HepG2 (cell line): ENCODE measurements around the gene LRTM2. TPM values are rescaled to one million over a fixed set of nuclear protein-coding genes. Genes with fewer than 3 reads are reported as not detected.

Source experiments
- ATAC-seq: fragments of 200-7000 bp; cut with Tn5 transposase; 3 replicates; pipeline ENCODE4 v1.9.1; 2020; ENCODE audit warnings: mild to moderate bottlenecking, moderate library complexity
- BruUV-seq: library from RNA; stranded (reverse); fragments of 400-500 nt; replicated peaks from 2 replicates; lab custom pipeline; 2021; lab: Mats Ljungman, UMichigan
- CTCF ChIA-PET: fragments of 300-600 bp; formaldehyde crosslinking; extraction: SDS; loops from one replicate; lab custom pipeline; 2021; ENCODE audit warnings: low total read pairs, inconsistent platforms, low intra/inter-chr PET ratio; lab: Yijun Ruan, JAX
- POLR2A ChIA-PET: fragments of 350-600 bp; sonication (Branson Sonifier 250); formaldehyde crosslinking; loops from one replicate; lab custom pipeline; 2020; ENCODE audit warnings: antibody characterized with exemption, inconsistent platforms; lab: Yijun Ruan, JAX
- DNase-seq: peaks from one replicate; pipeline ENCODE4 v3.0.0-alpha.2; 2015; ENCODE audit warnings: low spot score
- FAIRE-seq: peaks from 3 replicates; lab custom pipeline; 2011; peaks lifted over from hg19 to GRCh38; lab: Jason Lieb, UNC
- H2AFZ ChIP-seq: one replicate; pipeline ENCODE4 v1.6.1; 2011; ENCODE audit warnings: low read length, inconsistent platforms
- H3K27ac ChIP-seq: fragments of 300-600 bp; 3 replicates; pipeline ENCODE4 v1.8.0; 2011; ENCODE audit warnings: mixed run types, mild to moderate bottlenecking, mixed read lengths, low read length, inconsistent platforms; ENCODE audit not compliant: insufficient read depth; ENCODE audit errors: extremely low read length
- H3K27me3 ChIP-seq, 2 experiments: fragments of 200-600 bp in 1 of 2; 2 replicates in 1 of 2; 3 replicates in 1 of 2; pipeline versions ENCODE4 v1.6.0 to v1.8.0; 2011; ENCODE audit warnings: low read length in 2 of 2, mild to moderate bottlenecking in 2 of 2, moderate library complexity in 2 of 2, inconsistent platforms in 1 of 2; ENCODE audit not compliant: insufficient read depth in 2 of 2, control insufficient read depth in 1 of 2
- H3K36me3 ChIP-seq, 2 experiments: fragments of 200-600 bp in 1 of 2; replicated peaks in 1 of 2; 2 replicates in 1 of 2; 3 replicates in 1 of 2; pipeline versions ENCODE4 v1.5.1 to v1.8.0; 2011; ENCODE audit warnings: low read length in 2 of 2, inconsistent platforms in 1 of 2; ENCODE audit not compliant: insufficient read depth in 2 of 2, control insufficient read depth in 1 of 2
- H3K4me1 ChIP-seq: 2 replicates; pipeline ENCODE4 v1.5.1; 2012; ENCODE audit warnings: low read length, inconsistent platforms; ENCODE audit not compliant: insufficient read depth
- H3K4me2 ChIP-seq: 2 replicates; pipeline ENCODE4 v1.6.0; 2011; ENCODE audit warnings: low read depth, low read length, inconsistent platforms
- H3K4me3 ChIP-seq, 3 experiments: fragments of 200-600 bp in 1 of 3; sonication (generic), shearing (Covaris generic) in 1 of 3; replicated peaks in 1 of 3; 2 replicates each; pipeline ENCODE4 v1.5.1; 2011 to 2016; ENCODE audit warnings: low read length in 3 of 3, inconsistent platforms in 2 of 3, low read depth in 2 of 3, mild to moderate bottlenecking in 2 of 3, control low read depth in 1 of 3, mixed read lengths in 1 of 3; ENCODE audit not compliant: insufficient read depth in 1 of 3
- H3K79me2 ChIP-seq: one replicate; pipeline ENCODE4 v1.6.1; 2011; ENCODE audit warnings: low read length, inconsistent platforms; ENCODE audit not compliant: insufficient read depth
- H3K9ac ChIP-seq: 2 replicates; pipeline ENCODE4 v1.6.0; 2011; ENCODE audit warnings: mild to moderate bottlenecking, low read depth, low read length, inconsistent platforms; ENCODE audit not compliant: insufficient read depth
- H3K9me3 ChIP-seq: 2 replicates; pipeline ENCODE4 v1.5.1; 2012; ENCODE audit warnings: mild to moderate bottlenecking, low read length
- H4K20me1 ChIP-seq: 2 replicates; pipeline ENCODE4 v1.6.0; 2011; ENCODE audit warnings: inconsistent platforms, mild to moderate bottlenecking, low read length, moderate library complexity; ENCODE audit not compliant: insufficient read depth
- CENPT ChIP-seq: sonication (generic); formaldehyde crosslinking; IDR thresholded peaks from 2 replicates; pipeline ENCODE4 v1.8.0; 2022; ENCODE audit warnings: low read depth, mild to moderate bottlenecking, moderate library complexity, missing genetic modification reagents
- FOSL1 ChIP-seq: sonication (generic); formaldehyde crosslinking; IDR thresholded peaks from 2 replicates; pipeline ENCODE4 v1.9.0; 2021; ENCODE audit warnings: missing genetic modification reagents, borderline replicate concordance
- GABPB1 ChIP-seq: IDR thresholded peaks from 2 replicates; pipeline ENCODE4 v1.6.1; 2016; ENCODE audit warnings: mild to moderate bottlenecking, missing genetic modification reagents, moderate library complexity, missing compliant biosample characterization
- MED1 ChIP-seq: sonication (generic); formaldehyde crosslinking; IDR thresholded peaks from 2 replicates; pipeline ENCODE4 v1.4.0; 2020; ENCODE audit warnings: missing genetic modification reagents
- RCOR2 ChIP-seq: IDR thresholded peaks from 2 replicates; pipeline ENCODE4 v1.6.1; 2016; ENCODE audit warnings: missing biosample characterization, missing genetic modification reagents
- TBL1XR1 ChIP-seq: fragments of 150-350 bp; IDR thresholded peaks from 2 replicates; pipeline ENCODE4 v1.6.1; 2014; ENCODE audit warnings: borderline replicate concordance, low read length; ENCODE audit not compliant: partially characterized antibody
- TP53 ChIP-seq: sonication (generic); formaldehyde crosslinking; conservative IDR thresholded peaks from 2 replicates; pipeline ENCODE4 v1.4.0; 2020; ENCODE audit warnings: missing genetic modification reagents
- WIZ ChIP-seq: sonication (generic); formaldehyde crosslinking; IDR thresholded peaks from 2 replicates; pipeline ENCODE4 v1.5.1; 2020; ENCODE audit warnings: mild to moderate bottlenecking, missing genetic modification reagents
- ZKSCAN8 ChIP-seq: IDR thresholded peaks from 2 replicates; pipeline ENCODE4 v1.6.1; 2016; ENCODE audit warnings: borderline replicate concordance, missing genetic modification reagents, missing compliant biosample characterization
- ZNF124 ChIP-seq: sonication (generic); formaldehyde crosslinking; IDR thresholded peaks from 2 replicates; pipeline ENCODE4 v1.4.0; 2020; ENCODE audit warnings: missing genetic modification reagents
- ZNF253 ChIP-seq: sonication (generic); formaldehyde crosslinking; IDR thresholded peaks from 2 replicates; pipeline ENCODE4 v1.8.0; 2022; ENCODE audit warnings: mild to moderate bottlenecking, missing genetic modification reagents, borderline replicate concordance
- ZNF441 ChIP-seq: sonication (generic); formaldehyde crosslinking; IDR thresholded peaks from 2 replicates; pipeline ENCODE4 v1.7.0; 2021; ENCODE audit warnings: missing genetic modification reagents, borderline replicate concordance
- ZNF816 ChIP-seq: sonication (generic); formaldehyde crosslinking; IDR thresholded peaks from 2 replicates; pipeline ENCODE4 v1.8.0; 2022; ENCODE audit warnings: missing genetic modification reagents, mild to moderate bottlenecking, borderline replicate concordance
- WGBS: methylation state at CpG from one replicate; pipeline ENCODE4 v1.1.6; 2017; ENCODE audit warnings: low lambda C conversion rate; 5-methylcytosine and 5-hydroxymethylcytosine counted together
- in situ Hi-C: cut with HindIII; loops from 2 replicates; pipeline ENCODE4 v1.10.0; 2017; ENCODE audit warnings: low pct_unique_long_range_greater_than_20kb; ENCODE audit not compliant: extremely low pct_ligation_motif_present
- intact Hi-C: fragments of 100-400 bp; cut with micrococcal nuclease; formaldehyde crosslinking; loops from one replicate; pipeline ENCODE4 v1.10.0; 2022; ENCODE audit not compliant: unreplicated experiment
- polyA plus RNA-seq, 8 experiments: library from polyadenylated mRNA; depleted of rRNA in 3 of 8; stranded (reverse) in 7 of 8; unstranded in 1 of 8; fragments of >200 nt; fragmentation: Illumina TruSeq in 4 of 8; extraction: Trizol in 4 of 8; gene quantifications; 2 replicates each; pipeline versions ENCODE4 v1.2.1 to v1.2.3, GENCODE V29; 2011 to 2016; ENCODE audit warnings: low read depth in 4 of 8, missing spikeins in 1 of 8, mixed read lengths in 1 of 8; ENCODE audit not compliant: insufficient read depth in 1 of 8
- total RNA-seq, 5 experiments: library from RNA; depleted of rRNA; stranded (reverse); fragments of >200 nt; fragmentation: Illumina TruSeq; extraction: Trizol; gene quantifications; 2 replicates each; pipeline ENCODE4 v1.2.3, GENCODE V29; 2016; ENCODE audit warnings: low read depth in 1 of 5
- TF ChIP-seq, protein P1 (sequence below): sonication (generic); formaldehyde crosslinking; IDR thresholded peaks from 2 replicates; pipeline ENCODE4 v1.4.0; 2020; ENCODE audit warnings: mild to moderate bottlenecking, missing genetic modification reagents
- TF ChIP-seq, protein P2 (sequence below): sonication (generic); formaldehyde crosslinking; IDR thresholded peaks from 2 replicates; pipeline ENCODE4 v1.4.0; 2020; ENCODE audit warnings: missing genetic modification reagents
- TF ChIP-seq, protein P3 (sequence below): sonication (generic); formaldehyde crosslinking; IDR thresholded peaks from 2 replicates; pipeline ENCODE4 v1.9.0; 2022; ENCODE audit warnings: missing genetic modification reagents, mild to moderate bottlenecking, borderline replicate concordance

Gene LRTM2
- total and polyA plus RNA-seq, 2 of the 13 experiments (the other 11 are each of a cell fraction or from before 2014, with no cell fraction given), result 0.09 TPM; not detected in 1

DNA sequence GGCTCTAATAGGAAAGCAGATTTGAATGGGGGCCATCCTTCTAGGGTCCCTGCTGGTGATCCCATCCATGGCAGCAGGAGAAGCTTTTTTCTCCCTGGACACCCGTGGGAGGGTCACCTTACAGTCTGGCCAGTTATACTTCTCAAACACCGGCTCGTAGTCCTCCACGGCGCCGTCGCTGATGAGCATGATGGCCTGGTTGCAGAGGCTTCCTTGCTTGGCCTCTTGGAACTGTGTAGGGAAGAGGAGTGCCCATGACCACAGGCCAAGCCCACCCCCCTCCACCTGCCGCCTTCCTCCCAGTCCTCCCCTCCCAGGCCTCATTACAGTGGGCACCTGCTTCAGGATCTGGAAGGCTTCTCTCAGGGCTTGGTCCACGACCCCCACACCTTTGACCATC lies 64.3 kb downstream of the LRTM2 start:
- TF ChIP-seq RCOR2 (CRISPR knock-in tag) (no peak), MED1 (CRISPR knock-in tag) (no peak), CENPT (CRISPR knock-in tag) (no peak), ZKSCAN8 (CRISPR knock-in tag) (no peak), FOSL1 (CRISPR knock-in tag) (no peak), ZNF253 (CRISPR knock-in tag) (no peak), ZNF441 (CRISPR knock-in tag) (no peak), GABPB1 (CRISPR knock-in tag) (no peak), TBL1XR1 (no peak), ZNF816 (CRISPR knock-in tag) (no peak), WIZ (CRISPR knock-in tag) (no peak), TP53 (CRISPR knock-in tag) (no peak), ZNF124 (CRISPR knock-in tag) (no peak)
- TF ChIP-seq, protein P1, sequence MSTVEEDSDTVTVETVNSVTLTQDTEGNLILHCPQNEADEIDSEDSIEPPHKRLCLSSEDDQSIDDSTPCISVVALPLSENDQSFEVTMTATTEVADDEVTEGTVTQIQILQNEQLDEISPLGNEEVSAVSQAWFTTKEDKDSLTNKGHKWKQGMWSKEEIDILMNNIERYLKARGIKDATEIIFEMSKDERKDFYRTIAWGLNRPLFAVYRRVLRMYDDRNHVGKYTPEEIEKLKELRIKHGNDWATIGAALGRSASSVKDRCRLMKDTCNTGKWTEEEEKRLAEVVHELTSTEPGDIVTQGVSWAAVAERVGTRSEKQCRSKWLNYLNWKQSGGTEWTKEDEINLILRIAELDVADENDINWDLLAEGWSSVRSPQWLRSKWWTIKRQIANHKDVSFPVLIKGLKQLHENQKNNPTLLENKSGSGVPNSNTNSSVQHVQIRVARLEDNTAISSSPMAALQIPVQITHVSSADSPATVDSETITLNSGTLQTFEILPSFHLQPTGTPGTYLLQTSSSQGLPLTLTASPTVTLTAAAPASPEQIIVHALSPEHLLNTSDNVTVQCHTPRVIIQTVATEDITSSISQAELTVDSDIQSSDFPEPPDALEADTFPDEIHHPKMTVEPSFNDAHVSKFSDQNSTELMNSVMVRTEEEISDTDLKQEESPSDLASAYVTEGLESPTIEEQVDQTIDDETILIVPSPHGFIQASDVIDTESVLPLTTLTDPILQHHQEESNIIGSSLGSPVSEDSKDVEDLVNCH (CRISPR knock-in tag), result no peak
- TF ChIP-seq, protein P2, sequence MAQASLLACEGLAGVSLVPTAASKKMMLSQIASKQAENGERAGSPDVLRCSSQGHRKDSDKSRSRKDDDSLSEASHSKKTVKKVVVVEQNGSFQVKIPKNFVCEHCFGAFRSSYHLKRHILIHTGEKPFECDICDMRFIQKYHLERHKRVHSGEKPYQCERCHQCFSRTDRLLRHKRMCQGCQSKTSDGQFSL (CRISPR knock-in tag), result no peak
- TF ChIP-seq, protein P3, sequence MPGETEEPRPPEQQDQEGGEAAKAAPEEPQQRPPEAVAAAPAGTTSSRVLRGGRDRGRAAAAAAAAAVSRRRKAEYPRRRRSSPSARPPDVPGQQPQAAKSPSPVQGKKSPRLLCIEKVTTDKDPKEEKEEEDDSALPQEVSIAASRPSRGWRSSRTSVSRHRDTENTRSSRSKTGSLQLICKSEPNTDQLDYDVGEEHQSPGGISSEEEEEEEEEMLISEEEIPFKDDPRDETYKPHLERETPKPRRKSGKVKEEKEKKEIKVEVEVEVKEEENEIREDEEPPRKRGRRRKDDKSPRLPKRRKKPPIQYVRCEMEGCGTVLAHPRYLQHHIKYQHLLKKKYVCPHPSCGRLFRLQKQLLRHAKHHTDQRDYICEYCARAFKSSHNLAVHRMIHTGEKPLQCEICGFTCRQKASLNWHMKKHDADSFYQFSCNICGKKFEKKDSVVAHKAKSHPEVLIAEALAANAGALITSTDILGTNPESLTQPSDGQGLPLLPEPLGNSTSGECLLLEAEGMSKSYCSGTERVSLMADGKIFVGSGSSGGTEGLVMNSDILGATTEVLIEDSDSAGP (CRISPR knock-in tag), result no peak
- TF ChIP-seq, all 625 proteins: peak for 0
- no peaks in the 10 kb centered on the region for H3K36me3 ChIP-seq
- H3K27ac ChIP-seq, result no peak overlapping the region
- no peak overlapping the region for H3K4me2 ChIP-seq
- no peak for DNase-seq
- WGBS, result 82% methylated on average over 8 of the region's 9 CpGs
- no peaks in the 10 kb centered on the region for H3K9me3 ChIP-seq
- POLR2A ChIA-PET, result no interaction called here
- H3K4me3 ChIP-seq, result no peak overlapping the region
- in situ Hi-C loops (no loop called here), intact Hi-C loops (no loop called here)
- H3K9ac ChIP-seq, result no peak overlapping the region
- CTCF ChIA-PET, result no interaction called here
- no peaks in the 10 kb centered on the region for H4K20me1 ChIP-seq
- peaks cover 6 to 44% of the 10 kb centered on the region in 2 experiments for H3K27me3 ChIP-seq
- no TSS peak for BruUV-seq
- ATAC-seq, result no peak
- H3K79me2 ChIP-seq, result no peaks in the 10 kb centered on the region
- peaks cover 32% of the 10 kb centered on the region for H3K4me1 ChIP-seq
- no peak for FAIRE-seq
- no peak overlapping the region for H2AFZ ChIP-seq
